AML-193 (cell line): ENCODE measurements around the gene ATP12A.
A peak's percentile ranks its signal among the peaks of the same experiment; 100 is the strongest.

Experiments
- DNase-seq, 2 experiments: peaks; one replicate each; lab custom pipeline; 2025; lab: John Stamatoyannopoulos, UW

The ATP12A gene

DNA sequence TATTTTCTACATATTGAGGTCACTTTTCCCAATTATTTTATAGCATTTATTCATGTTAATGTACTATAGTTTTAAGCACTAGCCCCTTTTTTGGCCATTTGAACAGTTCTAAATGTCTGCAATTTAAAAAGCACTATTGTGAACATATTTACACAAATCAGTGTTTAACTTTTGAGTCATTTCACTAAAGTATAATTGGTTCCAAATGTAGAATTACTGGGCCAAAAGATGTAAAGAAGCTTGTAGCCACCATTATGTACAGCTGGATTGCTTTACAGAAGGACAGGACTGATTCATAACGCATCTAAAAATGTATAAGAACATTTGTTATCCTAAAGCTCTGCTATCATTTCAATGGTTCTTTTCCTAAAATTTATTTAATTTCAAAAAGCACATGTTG lies 16.6 kb upstream of the ATP12A start:
- no peak for DNase-seq

DNA sequence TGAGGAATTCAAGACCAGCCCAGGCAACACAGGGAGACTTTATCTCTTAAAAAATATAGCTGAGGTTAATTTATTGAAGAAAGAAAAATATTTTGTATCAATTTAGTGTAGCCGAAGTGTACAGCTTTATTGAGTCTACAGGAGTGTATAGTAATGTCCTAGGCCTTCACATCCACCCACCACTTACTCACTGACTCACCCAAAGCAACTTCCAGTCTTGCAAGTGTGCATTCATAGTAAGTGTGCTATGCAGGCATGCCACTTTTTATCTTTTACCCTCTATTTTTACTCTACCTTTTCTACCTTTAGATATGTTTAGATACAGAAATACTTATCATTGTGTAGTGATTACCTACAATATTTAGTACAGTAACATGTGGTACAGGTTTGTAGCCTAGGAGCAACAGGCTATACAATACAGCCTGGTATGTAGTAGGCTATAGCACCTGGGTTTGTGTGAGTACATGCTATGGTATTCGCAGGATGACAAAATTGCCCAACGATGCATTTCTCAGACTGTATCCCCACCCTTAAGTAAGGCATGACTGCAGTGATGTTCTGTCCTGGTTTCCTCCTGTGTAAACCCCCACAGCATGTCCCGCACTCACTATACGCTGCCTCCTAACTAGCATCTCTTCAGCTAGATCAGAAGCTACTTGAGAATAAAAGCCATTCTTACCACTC lies 15.3 kb upstream of the ATP12A start:
- DNase-seq = no peak

DNA sequence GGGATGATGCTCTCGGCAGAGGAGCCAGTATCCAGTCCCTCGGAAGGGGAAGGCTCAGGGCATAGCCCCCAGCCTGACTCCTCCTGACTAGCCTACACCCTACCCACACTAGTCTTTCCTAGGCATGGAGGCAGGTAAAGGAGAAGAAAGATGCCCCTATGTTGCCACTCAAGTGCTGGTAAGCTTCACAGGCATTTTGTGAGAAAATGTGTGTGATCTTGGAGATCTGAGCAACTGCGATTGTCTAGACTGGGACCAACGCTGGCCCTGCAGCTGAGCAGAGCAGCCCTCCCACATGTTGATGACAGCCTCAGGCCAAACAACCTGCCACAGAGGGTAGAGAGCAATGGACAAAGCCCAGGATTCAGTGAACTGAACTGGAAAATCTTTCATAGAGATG lies 11.7 kb upstream of the ATP12A start:
- DNase-seq = no peak

DNA sequence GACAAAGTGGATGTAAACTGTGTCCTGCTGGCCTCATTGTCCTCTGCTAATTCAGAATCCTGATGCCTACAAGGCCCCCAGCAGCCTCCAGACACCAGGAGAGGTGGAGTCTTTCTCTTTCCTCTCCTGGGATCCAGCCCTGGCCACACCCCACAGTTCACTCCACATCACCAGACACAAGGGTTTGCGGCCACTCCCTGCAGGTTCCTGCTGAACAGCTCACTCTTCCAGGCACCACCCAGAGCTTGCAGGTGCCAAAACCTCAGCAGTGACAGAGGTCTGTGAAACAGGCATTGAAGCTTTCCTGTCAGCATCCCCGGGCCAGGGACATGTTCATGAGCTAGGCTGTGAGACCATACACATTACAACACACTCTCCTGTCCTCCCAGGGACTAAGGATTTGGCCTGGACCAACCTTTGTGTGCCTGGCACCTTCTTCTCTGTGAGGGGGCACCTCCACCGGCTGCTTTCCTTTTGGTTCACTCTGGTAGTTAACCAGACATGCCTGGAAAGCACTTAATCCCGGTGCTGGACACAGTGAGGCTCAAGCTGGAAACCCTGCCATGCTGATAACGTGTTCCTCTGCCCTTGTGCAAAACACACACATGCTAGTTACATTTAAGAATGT lies 11.1 kb upstream of the ATP12A start:
- DNase-seq = no peak

DNA sequence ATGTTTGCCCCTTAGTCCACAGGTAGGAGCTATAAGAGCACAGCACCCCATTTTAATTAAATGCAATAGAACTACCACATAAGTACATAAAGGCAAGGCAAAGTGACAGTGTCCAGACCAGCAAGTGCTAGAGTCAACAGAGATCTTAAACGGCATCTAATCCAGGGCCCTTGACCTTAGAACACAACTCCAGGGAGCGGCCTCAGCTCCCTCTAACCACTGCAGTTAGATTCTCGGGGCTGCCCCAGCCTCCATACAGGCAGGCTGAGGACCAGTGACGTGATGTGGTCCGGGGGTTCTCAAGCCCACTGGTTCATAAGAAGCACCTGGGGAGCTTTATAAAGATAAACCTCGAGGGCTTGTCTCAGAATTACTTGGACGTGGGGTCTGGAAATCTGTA lies 10.0 kb upstream of the ATP12A start:
- no peak for DNase-seq

DNA sequence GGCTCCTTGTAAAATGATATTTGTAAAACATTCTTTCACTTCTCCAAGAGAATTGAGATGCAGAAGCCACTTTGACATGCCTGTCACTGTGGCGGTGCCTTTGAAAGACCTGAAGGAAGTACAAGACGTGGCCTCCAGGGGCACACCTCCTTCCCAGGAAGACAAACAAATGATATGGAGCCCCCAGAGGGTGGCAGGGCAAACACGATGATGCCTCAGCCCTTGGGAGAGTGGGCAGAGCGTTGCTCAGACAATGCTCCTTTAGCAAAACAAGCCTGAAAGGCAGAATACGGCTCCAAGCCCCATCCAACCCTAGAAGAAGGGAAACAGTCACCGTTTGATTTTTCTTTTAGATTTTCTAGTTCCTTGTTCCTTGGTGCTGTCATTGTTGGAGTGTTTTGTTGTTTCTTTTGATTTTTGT lies 9.2 kb upstream of the ATP12A start:
- DNase-seq = peak; percentile 9 to 14

DNA sequence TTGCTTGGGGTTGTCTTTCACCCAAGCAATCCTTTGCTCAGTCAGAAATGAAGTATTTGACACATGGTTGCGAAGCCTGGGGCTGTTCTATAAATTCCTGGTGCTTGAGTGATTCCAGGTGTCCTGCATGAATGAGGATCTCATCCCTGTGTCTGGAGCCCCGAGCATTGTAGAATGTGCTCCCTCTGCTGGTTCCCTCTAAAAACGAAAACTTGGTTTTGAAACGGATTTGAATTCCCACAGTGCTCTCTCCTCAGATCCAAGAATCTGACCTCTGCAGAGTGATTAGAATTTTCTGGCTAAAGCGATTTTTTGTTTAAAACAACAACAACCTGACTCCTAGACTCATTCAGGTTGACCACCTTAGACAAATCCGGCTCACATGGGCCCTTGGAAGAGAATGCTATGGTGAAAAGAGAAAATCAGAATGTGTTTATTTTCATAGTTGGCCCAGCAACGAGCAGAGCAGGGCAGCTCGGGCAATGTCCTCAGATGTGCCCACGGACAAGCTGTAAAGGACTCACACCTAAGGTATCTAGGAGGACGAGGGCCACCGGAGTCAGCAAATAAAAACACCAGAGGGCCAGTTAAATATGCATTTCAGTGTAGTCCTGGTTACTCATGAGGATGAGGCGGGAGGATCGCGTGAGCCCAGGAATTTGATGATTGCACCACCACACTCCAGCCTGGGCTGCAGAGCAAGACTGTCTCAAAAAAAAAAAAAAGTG lies 8.7 kb upstream of the ATP12A start:
- peak; percentile 49 for DNase-seq

DNA sequence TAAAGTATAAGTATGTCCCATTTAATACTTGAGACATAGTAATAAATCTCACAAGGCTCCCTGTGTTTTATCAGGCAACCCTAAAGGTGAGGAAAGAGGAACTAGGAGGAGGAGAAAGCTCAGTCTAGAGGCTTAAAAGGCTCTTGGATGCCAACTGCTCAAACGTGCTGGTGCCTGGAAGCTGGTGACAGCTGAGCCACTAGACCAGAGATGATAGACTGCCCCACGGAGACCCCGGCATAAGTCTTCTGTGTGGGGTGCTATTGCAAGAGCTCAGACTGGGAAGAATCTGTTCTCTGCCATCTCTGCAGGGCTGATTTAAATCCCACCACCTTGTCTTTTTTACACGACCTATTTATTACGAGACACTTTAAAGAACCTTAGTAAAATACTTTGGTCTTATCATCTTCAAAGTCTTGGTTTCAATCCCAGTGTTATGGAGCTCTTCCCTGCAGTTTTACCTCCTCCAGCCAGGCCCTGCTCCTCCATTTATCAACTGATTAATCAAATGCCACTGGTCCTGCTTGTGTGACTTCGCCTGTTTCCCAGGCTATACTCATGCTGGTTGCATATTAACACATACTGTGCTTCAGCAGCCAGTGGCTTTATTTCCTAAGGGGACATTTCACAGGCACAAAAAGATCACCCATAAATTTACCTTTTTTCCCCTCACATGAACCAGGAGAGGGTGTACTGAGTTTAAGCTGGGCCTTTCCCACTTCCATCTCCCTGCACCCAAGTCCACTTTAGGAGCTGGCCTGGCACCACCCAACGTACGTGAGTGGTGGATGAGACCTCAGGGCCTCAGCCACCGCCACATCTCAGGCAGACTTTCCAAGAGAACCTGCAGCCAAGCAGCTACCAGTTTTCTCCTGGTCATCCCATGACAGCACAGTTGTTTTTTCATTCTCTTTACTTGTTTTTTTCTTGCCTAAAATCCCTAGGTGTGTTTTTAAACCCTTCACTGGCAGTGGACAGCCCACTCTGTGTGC lies 7.8 kb upstream of the ATP12A start:
- DNase-seq = no peak

DNA sequence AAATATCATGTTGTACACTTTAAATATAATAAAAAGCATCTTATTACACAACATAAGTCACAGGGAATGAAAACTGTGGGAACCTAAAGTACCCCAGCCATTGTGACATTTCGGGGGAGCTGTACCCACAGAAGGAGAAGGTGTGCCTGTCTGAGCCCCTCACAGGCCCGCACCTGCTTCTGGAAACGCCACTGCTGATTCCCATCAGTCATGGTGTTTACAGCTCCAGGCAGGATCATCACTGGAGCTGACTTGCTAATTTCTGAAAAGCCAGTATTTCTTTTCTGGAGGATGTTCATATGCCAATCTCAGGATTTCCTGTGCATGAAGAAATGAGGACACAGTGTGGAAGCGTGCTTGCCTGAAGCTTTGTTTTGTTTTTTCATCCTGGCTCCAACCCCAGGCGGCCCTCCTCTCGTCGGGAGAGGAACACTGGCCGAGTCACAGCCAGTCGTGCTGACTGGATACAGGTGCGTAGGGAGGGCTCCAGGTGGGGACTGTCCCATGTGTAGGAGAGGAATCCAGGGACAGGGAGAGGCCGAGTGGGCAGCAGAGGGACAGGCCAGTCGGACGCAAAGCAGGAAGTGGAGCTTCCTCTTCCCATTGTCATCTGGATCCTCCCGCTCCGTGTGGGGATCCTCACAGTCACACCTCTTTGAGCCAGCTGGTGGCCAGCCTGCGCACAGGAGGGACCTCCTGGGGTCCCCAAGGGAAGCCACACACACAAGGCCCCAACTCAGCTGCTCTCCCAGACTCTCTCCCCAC lies 4.2 kb upstream of the ATP12A start:
- no peak for DNase-seq

DNA sequence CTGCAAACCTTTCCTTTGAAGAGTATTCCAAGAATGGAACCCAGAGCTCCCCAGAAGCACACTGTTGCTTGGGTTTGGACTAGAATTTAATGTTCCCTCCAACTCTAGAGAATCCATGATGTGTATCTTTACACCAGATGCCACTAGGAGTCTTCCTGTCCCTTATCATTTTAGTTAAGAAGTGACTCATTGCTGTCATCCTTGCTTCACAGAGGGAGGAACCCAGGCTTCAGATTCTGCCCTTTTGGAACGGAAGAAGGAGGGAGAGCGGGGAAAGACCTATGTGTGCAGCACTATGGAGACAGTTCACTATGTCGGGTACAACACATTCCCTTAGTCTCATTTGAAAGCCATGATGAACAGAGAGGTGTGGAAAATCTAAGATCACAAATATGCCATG lies 2.1 kb upstream of the ATP12A start:
- no peak for DNase-seq

DNA sequence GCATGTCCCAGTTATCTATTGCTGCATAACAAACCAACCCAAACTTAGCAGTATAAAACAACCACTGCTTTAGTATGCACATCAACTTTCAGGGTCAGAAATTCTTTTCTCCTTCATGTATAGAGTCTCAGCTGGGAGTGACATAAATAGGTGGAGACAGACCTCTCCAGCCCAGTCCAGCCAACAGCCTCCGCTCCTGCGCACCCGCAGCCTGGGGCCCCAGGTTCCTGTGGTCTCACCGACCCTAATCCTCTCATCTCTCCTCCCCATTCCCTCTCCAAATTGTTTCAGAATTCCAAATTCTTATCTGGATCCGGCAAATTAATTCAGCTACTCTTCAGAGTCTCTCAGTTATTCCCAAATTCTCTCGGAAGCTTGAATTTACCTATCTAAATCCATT lies 522 bp upstream of the ATP12A start:
- DNase-seq = no peak

DNA sequence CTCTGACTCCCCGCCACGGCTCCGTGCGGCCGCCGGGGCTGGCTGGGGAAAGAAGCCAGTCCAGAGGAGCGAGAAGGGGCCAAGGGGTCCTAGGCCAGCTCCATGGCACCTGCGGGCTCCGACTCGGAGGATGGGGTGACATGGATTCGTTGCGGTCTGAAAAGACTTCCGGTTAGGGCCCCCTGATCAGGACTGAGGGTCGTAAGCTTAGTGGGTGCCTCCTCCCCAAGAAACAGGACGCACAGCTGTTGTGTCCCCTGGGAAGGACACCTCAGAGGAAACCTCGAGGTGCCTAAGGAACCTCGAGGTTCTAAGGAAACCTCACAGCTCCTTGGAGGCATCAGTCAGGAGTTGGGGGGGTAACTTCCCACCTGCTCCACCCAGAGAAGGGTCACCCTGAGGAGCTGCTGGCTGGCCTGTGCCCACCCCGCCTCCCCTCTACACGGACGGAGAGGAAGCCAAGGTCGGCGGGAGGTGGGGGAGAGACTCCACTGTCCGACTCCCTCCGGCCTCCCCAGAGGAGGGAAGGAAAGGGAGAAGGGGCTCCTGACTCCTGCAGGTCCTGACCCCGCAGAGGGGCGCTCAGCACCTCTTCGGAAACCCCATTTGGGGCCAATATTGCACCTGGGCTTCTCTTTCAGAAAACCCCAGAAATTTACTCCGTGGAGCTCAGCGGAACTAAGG lies 855 bp downstream of the ATP12A start:
- DNase-seq = no peak

DNA sequence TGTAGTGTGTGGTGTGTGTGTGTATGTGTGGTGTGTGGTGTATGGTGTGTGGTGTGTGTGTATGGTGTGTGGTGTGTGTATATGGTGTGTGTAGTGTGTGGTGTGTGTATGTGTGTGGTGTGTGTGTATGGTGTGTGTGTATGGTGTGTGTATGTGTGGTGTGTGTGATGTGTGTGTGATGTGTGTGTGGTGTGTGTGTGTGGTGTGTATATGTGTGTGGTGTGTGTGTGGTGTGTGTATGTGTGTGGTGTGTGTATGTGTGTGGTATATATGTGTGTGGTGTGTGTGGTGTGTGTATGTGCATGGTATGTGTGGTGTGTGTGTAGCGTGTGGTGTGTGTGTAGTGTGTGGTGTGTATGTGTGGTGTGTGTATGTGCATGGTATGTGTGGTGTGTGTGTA lies 1.7 kb downstream of the ATP12A start:
- DNase-seq = no peak

DNA sequence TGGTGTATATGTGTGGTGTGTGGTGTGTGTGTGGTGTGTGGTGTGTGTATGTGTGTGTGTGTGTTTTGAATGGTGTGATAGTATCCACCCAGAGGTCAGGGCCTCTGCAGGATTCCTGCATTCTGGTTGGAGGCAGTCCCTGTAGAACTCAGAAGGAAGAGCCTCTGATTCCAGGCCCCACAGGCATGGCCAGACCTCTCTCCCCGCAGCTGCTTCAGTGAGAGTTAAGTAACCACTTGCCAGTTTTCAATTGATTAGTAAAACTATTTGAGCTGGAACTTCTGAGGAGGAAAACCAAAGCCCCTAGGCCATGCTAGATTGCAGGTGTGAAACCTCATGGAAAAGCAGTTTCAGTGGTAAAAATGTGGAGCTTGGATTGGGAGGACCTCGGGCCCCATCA lies 2.1 kb downstream of the ATP12A start:
- DNase-seq = no peak

DNA sequence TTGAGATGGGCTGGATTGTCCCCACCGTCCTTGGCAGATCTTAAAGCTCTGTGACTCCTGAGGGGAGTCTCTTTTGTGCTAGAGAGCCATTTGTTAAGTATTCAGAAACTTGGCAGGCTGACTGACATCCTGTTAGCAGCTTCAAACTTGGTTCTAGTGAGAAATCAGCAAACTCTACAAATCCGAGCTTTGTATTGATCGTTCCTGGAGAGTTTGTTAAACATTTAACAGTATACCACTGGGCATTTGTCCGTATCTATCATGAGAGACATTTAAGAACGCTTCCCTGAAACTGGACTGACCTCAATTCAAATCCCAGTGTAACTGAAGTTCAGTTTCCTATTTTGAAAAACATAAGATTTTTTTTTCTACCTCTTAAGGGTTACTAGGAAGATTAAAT lies 3.1 kb downstream of the ATP12A start:
- no peak for DNase-seq

DNA sequence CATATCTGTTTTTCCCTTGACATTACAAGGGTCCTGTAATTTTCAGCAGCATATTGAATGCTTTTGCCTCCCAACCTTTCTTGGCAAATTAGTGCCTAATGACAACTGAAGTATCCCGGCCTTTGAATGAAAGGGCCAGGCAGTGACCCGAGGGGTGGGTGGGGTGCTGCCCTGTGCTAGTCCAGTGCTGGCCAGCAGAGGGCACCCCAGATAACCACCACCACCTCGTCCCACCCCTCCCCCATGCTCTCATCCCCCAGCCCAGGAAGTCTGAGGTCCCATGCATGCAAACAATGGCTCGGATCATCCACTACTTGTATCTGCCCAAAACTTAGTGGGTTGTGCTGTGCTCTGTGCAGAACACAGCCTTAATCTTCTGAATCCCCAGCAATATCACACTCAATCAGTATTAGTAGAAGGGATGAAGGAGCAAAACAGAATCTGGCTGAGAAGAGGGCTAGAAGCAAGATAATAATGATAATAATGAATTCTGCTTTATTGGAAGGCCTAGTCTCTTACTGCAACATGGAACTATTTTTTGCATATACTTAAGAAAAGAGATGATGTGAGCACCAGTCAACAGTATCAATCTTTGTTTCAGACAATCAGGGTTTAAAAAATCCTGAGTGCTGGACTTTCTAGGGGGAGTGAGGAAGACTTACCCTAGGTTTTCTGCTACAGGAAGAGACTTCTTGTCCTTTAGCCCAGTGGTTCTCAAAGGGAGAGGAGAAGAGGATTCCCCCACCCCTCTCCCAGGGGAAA lies 3.8 kb downstream of the ATP12A start:
- DNase-seq = peak; percentile 27 to 40

DNA sequence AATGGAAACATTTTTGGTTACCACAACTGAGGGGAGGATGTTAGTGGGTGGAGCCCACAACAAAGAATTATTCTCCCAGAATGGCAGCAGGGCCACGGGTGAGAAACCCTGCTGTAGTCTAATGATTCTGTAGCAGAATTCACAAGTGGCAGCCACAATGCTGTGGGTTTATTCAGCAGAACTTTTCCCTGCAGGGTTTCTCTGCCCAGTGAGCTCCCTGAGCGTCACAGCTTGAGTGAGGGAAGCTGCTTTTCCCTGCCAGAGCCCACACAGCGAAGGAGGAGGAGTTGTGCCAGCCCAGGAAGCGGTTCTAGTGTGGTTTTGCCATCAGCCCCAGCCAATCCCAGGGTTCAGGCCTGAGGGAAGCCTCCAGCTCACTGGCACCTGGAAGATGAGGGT lies 4.4 kb downstream of the ATP12A start:
- DNase-seq = no peak

DNA sequence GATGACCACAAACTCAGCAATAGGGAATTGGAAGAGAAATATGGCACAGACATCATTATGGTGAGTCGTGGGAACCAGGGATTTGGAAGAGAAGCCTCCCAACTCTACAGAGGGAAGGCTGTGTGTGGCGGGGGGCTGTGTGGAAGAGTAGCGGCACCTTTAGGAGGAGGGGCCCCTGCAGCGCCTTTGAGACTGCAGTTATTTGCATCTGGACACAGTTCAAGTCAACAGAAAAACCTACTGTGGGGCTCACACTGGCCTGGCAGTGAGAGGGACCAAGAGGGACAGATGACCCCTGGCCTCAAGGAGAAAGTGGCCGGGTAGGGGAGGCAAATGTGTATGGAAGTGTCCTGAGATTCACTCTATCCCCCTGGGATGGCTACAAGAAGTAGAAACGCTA lies 5.1 kb downstream of the ATP12A start:
- DNase-seq = no peak

DNA sequence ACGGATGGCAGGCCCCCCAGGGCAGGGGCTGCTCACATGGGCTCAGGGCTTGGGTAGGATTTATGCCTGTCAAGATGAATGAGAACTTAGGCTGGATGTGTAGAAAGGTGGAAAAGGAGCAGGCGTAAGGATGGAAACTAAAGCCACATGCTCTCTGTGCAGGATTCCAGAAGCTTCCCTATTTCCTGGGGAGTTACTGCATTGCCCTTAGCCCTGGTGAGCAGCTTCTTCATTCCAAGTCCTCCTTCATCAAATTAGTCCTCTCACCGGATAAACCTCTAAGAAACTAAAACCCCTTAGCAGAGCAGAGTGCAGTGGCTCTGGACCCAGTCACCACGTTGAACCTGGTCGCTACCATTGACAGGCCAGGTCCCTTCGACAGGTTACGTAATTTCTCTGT lies 7.4 kb downstream of the ATP12A start:
- DNase-seq = no peak

DNA sequence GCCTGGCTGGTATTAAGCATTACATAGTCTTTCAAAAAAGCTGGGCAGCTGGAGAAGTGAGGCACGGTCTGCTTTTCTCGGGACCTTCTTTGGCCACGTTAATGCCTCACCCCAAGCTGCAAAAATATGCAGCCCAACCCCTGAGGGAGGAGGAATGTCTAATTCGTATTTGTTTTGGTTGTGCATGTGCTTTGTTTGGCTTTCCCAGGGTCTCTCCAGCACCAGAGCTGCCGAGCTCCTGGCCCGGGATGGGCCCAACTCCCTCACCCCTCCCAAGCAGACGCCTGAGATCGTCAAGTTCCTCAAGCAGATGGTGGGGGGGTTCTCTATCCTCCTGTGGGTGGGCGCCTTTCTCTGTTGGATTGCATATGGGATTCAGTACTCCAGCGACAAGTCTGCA lies 7.9 kb downstream of the ATP12A start:
- no peak for DNase-seq
